ENCODE measurements around the gene NAT14. TPM values are rescaled to one million over a fixed set of nuclear protein-coding genes. Genes with fewer than 3 reads are reported as not detected.

The NAT14 gene
- total RNA-seq, 2 experiments from 2014 or later: 11.7 TPM

- peak within 1 kb of the TSS; percentile 62 for H3K27ac Mint-ChIP-seq
- H3K36me3 Mint-ChIP-seq (ENCODE audit: low read depth): peaks cover 1% of the 10 kb centered on the region
- H3K9me3 Mint-ChIP-seq: no peaks in the 10 kb centered on the region
- peaks cover 2% of the 10 kb centered on the region for H3K27me3 Mint-ChIP-seq
- ChIA-PET CTCF (interaction anchor here (1.2 to 2.0 kb wide), 2 partner anchors 16 kb away, joined by 4 to 15 read pairs; no protein-coding TSS in a partner anchor), POLR2A (no interaction called here)
- DNase-seq: no peak
- H3K4me1 Mint-ChIP-seq: peaks cover 8% of the 10 kb centered on the region
- no peak within 1 kb of the TSS for H3K4me3 Mint-ChIP-seq
Observed at GRCh38 chr19:55487924-55488687, 3.1 kb downstream of the NAT14 start, which contains the start of gene SSC5D. SSC5D (plus strand) TSS chr19:55488436; CDS start chr19:55488590, 154 bp downstream.

GRCh38 chr19:55488986-55489710, 4.2 kb downstream of the NAT14 start:
- ChIA-PET CTCF (interaction anchor here (0.6 to 1.2 kb wide), 2 partner anchors 15 to 324 kb away, joined by 3 to 4 read pairs; no protein-coding TSS in a partner anchor), POLR2A (no interaction called here)
- H3K36me3 Mint-ChIP-seq (ENCODE audit: low read depth): peaks cover 1% of the 10 kb centered on the region
- H3K27ac Mint-ChIP-seq: no peak overlapping the region
- DNase-seq: no peak
- peaks cover 2% of the 10 kb centered on the region for H3K27me3 Mint-ChIP-seq
- peaks cover 8% of the 10 kb centered on the region for H3K4me1 Mint-ChIP-seq
- H3K9me3 Mint-ChIP-seq: no peaks in the 10 kb centered on the region
- H3K4me3 Mint-ChIP-seq: no peak overlapping the region

DNA sequence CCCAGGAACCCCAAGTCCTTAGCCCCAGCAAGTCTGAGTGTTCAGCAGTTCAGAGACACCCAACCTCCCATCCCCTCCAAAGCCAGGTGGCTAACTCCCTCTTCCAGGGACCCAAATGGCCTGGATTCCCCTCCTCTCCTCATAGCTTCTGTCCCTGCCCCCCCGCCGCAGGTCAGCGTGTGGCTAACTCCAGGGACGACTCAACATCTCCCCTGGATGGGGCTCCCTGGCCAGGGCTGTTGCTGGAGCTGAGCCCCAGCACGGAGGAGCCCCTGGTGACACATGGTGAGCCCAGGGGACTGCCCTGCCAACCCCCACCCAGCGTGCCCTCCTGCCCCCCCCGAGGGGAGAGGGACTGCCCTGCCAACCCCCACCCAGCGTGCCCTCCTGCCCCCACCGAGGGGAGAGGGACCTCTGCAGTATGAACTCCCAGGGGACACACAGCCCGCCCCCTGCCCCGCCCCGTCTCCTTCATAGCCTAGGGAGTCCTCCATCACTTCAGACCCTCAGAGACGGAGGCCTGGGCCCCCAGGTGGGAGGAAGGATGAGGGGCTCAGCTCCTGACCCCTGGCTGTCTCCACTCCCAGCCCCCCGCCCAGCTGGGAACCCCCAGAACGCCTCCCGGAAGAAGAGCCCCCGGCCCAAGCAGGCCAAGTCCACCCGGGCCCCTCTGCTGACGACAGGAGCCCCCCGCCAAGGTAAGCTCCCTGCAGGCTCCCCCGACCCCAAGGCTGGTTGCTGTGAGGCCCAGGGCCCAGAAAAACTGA, 4.9 kb downstream of the NAT14 start:
- Mint-ChIP-seq H3K4me3 (no peak overlapping the region), H3K9me3 (no peaks in the 10 kb centered on the region), H3K36me3 (ENCODE audit: low read depth) (peaks cover 1% of the 10 kb centered on the region), H3K27ac (no peak overlapping the region), H3K27me3 (peaks cover 2% of the 10 kb centered on the region), H3K4me1 (peaks cover 8% of the 10 kb centered on the region)
- ChIA-PET CTCF (interaction anchor here (0.5 to 0.6 kb wide), 2 partner anchors 22 to 325 kb away, joined by 3 read pairs; no protein-coding TSS in a partner anchor), POLR2A (no interaction called here)
- no peak for DNase-seq

GRCh38 chr19:55490478-55491432, 5.8 kb downstream of the NAT14 start:
- no peak overlapping the region for H3K27ac Mint-ChIP-seq
- H3K36me3 Mint-ChIP-seq (ENCODE audit: low read depth): peaks cover 1% of the 10 kb centered on the region
- POLR2A ChIA-PET: no interaction called here
- no peak overlapping the region for H3K4me3 Mint-ChIP-seq
- DNase-seq: no peak
- H3K4me1 Mint-ChIP-seq: peaks cover 8% of the 10 kb centered on the region
- H3K9me3 Mint-ChIP-seq: no peaks in the 10 kb centered on the region
- CTCF ChIA-PET: interaction anchor here (0.5 to 1.2 kb wide), 2 partner anchors 13 to 23 kb away, joined by 3 read pairs; no protein-coding TSS in a partner anchor
- peaks cover 2% of the 10 kb centered on the region for H3K27me3 Mint-ChIP-seq

GRCh38 chr19:55491546-55492360, 6.8 kb downstream of the NAT14 start:
- no peak for DNase-seq
- Mint-ChIP-seq H3K4me1 (peaks cover 3% of the 10 kb centered on the region), H3K27me3 (peaks cover 2% of the 10 kb centered on the region), H3K36me3 (ENCODE audit: low read depth) (no peaks in the 10 kb centered on the region), H3K27ac (no peak overlapping the region), H3K9me3 (no peaks in the 10 kb centered on the region), H3K4me3 (no peak overlapping the region)
- ChIA-PET CTCF (interaction anchor here (0.5 to 1.2 kb wide), 2 partner anchors 12 to 340 kb away, joined by 3 read pairs; no protein-coding TSS in a partner anchor), POLR2A (no interaction called here)

GRCh38 chr19:55492362-55492944, 7.5 kb downstream of the NAT14 start:
- ChIA-PET CTCF (interaction anchor here (2.9 kb wide), 1 partner anchor 12 kb away, joined by 14 read pairs; no protein-coding TSS in a partner anchor), POLR2A (no interaction called here)
- peaks cover 2% of the 10 kb centered on the region for H3K27me3 Mint-ChIP-seq
- H3K36me3 Mint-ChIP-seq (ENCODE audit: low read depth): no peaks in the 10 kb centered on the region
- H3K9me3 Mint-ChIP-seq: no peaks in the 10 kb centered on the region
- H3K4me3 Mint-ChIP-seq: no peak overlapping the region
- H3K27ac Mint-ChIP-seq: no peak overlapping the region
- DNase-seq: no peak
- H3K4me1 Mint-ChIP-seq: peaks cover 2% of the 10 kb centered on the region

- H3K36me3 Mint-ChIP-seq (ENCODE audit: low read depth): no peaks in the 10 kb centered on the region
- H3K27ac Mint-ChIP-seq: no peak overlapping the region
- no peaks in the 10 kb centered on the region for H3K9me3 Mint-ChIP-seq
- peaks cover 2% of the 10 kb centered on the region for H3K27me3 Mint-ChIP-seq
- no peak for DNase-seq
- H3K4me3 Mint-ChIP-seq: no peak overlapping the region
- CTCF ChIA-PET: interaction anchor here (2.9 kb wide), 1 partner anchor 11 kb away, joined by 14 read pairs; no protein-coding TSS in a partner anchor
- POLR2A ChIA-PET: no interaction called here
- H3K4me1 Mint-ChIP-seq: no peaks in the 10 kb centered on the region
Observed at GRCh38 chr19:55493052-55493644, 8.2 kb downstream of the NAT14 start.

- POLR2A ChIA-PET: no interaction called here
- no peak overlapping the region for H3K4me3 Mint-ChIP-seq
- no peaks in the 10 kb centered on the region for H3K4me1 Mint-ChIP-seq
- H3K36me3 Mint-ChIP-seq (ENCODE audit: low read depth): no peaks in the 10 kb centered on the region
- DNase-seq: no peak
- H3K27ac Mint-ChIP-seq: no peak overlapping the region
- H3K9me3 Mint-ChIP-seq: no peaks in the 10 kb centered on the region
- peaks cover 2% of the 10 kb centered on the region for H3K27me3 Mint-ChIP-seq
- CTCF ChIA-PET: interaction anchor here (0.6 to 2.9 kb wide), 2 partner anchors 10 to 53 kb away, joined by 4 to 14 read pairs; no protein-coding TSS in a partner anchor
Observed at GRCh38 chr19:55493645-55494171, 8.7 kb downstream of the NAT14 start.

GRCh38 chr19:55494172-55494761, 9.3 kb downstream of the NAT14 start:
- POLR2A ChIA-PET: no interaction called here
- DNase-seq: no peak

DNA sequence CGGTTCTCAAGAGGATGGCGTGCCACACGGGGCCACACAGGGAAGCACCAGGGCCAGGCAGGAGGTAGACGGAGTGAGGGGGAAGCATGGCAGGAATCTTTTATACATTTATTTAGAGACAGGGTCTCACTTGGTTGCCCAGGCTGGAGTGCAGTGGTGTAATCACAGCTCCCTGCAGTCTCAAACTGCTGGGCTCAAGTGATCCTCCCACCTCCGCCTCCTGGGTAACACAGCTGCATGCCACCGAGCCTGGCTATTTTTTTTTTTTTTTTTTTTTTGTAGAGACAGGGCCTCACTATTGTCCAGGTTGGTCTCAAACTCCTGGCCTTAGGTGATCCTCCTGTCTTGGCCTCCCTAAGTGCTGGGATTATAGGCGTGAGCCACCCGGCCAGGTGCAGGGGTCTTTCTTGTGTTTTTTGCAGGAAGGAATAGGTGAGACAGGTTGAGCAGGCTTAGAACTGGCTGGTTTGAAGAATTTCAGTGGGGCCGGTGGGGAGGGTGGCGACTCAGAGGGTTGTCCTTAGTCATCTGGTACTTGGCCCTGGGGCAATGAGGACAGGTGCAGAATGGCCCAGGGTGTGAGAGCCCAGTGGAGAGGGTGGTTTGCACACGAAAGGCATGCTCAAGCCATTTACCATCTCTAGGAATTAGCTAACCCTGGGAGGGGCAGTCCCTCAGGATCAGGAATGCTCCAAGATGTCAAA, 10.8 kb downstream of the NAT14 start:
- Mint-ChIP-seq H3K4me1 (no peaks in the 10 kb centered on the region), H3K27me3 (peaks cover 2% of the 10 kb centered on the region), H3K4me3 (no peak overlapping the region), H3K27ac (no peak overlapping the region), H3K36me3 (ENCODE audit: low read depth) (no peaks in the 10 kb centered on the region), H3K9me3 (no peaks in the 10 kb centered on the region)
- POLR2A ChIA-PET: no interaction called here
- CTCF ChIA-PET: interaction anchor here (1.5 kb wide), 1 partner anchor 8 kb away, joined by 7 read pairs; no protein-coding TSS in a partner anchor
- DNase-seq: no peak

More at GRCh38 chr19:55494172-55494761, 9.3 kb downstream of the NAT14 start:
- CTCF ChIA-PET: interaction anchor here (0.6 to 2.9 kb wide), 2 partner anchors 10 to 52 kb away, joined by 4 to 14 read pairs; no protein-coding TSS in a partner anchor
- Mint-ChIP-seq H3K9me3 (no peaks in the 10 kb centered on the region), H3K36me3 (ENCODE audit: low read depth) (no peaks in the 10 kb centered on the region), H3K4me3 (no peak overlapping the region), H3K27me3 (peaks cover 2% of the 10 kb centered on the region), H3K27ac (no peak overlapping the region), H3K4me1 (no peaks in the 10 kb centered on the region)

All from activated CD4-positive, alpha-beta T cell treated with anti-CD3 and anti-CD28 coated beads, Interleukin-2, amount 10 ng/mL, durations not matched to agents 7 days and 5 days (primary cell).